SU-DHL-6 (cell line): ENCODE results near the gene SYT7.

Source experiments
- CTCF ChIP-seq: fragments of 200-600 bp; sonication (generic); IDR thresholded peaks from one replicate; pipeline ENCODE4 v1.5.1; 2017; ENCODE audit warnings: antibody characterized with exemption, mild to moderate bottlenecking, low read length, moderate library complexity; ENCODE audit not compliant: insufficient read depth, poor library complexity, severe bottlenecking
- EZH2phosphoT487 ChIP-seq: fragments of 200-600 bp; sonication (generic), shearing (Covaris generic); conservative IDR thresholded peaks from 2 replicates; pipeline ENCODE4 v1.6.1; 2018; ENCODE audit warnings: mild to moderate bottlenecking, antibody characterized with exemption, low read length, moderate library complexity, mixed read lengths

GRCh38 chr11:61494381-61494961, 86.4 kb downstream of the SYT7 start:
- TF ChIP-seq CTCF (no peak), EZH2phosphoT487 (no peak)
